Femur (tissue), 1 donor: ENCODE results near the gene DDI2.

Experiments used
- DNase-seq: peaks from one replicate; pipeline ENCODE4 v3.0.0-alpha.2; 2017

The DDI2 gene

DNA sequence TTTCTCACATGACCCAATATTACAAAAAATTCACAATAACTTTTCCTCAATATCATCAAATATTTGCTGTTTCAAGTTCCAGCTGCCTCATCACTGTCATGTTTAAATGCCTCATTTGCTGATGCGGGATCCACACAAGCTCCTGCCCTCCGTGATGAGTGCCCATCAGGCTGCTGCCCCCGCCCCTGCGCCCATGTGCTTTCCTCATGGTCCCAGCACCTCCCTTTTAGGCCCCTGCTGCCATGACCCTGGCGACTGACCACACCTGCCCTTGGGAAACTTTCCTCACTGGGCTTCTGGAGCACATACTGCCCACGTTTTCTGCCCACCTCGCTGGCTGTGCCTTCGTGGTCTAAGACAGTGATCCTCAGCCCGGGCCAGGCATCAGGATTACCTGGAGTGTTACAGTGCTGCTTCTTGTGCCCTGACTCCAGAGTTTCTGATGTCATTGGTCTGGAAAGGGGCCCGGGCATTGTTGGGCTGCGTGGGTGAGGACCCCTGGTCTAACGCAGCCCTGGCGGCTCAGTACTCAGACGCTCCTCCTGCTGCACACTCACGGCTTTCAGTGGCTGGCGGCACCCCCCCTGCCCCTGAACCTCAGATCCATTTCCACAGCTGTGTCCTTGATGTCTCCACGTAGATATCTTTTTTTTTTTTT, 87.4 kb downstream of the DDI2 start:
- DNase-seq, result no peak

DNA sequence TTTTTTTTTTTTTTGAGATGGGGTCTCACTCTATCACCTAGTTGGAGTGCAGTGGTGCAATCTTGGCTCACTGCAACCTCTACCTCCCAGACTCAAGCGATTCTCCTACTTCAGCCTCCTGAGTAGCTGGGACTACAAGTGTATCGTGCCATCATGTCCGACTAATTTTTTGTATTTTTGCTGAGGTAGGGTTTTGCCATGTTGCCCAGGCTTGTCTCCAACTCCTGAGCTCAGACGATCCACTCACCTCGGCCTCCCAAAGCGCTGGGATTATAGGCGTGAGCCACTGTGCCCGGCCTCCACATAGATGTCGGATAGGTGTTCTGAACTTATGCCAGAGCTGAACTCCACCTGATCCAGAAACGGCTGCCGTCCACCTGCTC, 87.9 kb downstream of the DDI2 start:
- no peak for DNase-seq

DNA sequence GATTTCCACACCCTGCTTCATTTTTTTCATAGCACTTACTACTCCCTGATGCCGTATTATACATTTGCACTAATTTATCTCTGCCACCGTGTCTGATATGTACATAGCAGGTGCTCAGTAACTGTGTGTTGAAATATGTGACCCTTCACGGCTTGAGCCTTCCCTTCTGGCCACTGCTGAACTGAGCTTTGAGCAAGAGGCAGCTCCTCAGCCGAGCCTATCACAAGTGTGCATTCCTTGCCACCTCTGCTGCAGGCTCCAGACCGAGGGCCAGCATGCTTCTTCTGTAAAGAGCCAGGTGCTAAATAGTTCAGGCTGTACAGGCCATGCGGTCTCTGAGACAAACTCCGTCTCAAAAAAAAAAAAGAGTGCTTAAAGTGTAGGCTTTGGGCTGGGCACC, 89.5 kb downstream of the DDI2 start:
- DNase-seq, result no peak

DNA sequence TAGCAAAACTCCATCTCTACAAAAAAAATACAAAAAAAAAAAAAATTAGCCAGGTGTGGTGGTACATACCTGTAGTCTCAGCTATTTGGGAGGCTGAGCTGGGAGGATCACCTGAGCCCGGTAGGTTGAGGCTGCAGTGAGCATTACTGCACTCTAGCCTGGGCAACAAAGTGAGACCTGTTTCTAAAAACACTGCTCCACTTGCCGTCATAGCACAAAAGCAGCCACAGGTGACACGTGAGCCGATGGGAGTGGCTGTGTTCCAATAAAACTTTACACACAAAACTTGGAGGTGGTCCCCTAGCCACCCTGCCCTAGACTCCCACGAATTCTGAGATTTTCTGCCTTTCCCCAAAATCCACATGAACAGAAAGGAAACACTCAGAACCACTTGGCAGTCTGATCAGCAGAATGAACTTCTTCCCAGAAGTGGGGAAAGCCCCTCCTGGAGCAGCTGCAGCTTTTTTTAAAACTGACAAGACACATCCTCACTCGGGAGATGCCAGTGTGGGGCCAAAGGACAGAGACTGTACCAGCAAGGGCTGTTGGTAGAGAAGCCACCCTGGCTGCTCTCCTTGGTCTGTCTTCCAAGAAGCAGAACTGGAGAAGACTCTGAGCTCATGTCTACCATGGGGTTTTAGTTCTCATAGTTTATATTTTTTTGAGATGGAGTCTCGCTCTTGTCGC, 90.1 kb downstream of the DDI2 start:
- DNase-seq, result no peak

DNA sequence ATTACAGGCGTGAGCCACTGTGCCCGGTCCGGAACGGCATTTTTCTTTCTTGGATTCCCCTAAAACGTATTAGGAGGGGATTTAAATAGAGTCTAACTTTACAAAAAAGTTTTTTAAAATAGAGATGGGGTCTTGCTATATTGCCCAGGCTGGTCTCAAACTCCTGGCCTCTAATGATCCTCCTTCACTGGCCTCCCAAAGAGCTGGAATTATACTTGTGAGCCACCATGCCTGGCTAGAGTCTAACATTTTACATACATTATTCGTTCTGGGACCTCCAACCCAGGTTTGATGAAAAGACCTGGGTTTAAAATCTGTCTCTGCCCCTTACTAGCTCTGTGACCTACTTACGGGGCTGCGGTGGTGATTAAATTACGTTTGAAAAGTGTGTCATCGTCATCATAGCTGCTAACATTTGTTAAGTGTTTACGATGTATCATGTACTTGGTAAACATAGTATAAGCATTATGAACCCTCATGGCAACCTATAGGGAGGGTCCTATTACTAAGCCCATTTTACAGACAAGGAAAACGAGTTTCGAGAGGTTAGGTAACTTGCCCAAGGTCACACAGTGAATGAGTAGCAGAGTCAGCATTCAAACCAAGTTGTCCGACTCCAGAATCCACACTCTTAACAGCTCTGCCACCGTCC, 91.4 kb downstream of the DDI2 start:
- no peak for DNase-seq

DNA sequence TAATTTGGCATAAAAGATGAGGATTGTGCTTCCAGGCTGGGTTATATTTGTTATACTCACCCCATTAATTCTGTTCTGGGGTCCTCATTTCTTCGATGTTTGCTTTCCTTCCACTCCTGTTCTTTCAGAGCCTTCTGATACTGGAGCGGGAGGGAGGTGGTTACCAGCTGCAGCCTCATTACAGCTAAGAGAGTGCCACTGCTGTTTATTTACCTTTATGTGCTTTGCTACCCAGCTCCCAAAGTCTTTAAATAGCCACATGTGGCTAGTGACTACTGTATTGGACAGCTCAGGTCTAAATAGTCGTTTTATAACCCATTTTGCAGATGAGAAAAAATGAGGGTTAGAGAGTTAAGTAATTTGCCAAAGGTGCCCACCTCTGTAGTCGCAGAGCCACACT, 92.0 kb downstream of the DDI2 start:
- no peak for DNase-seq

DNA sequence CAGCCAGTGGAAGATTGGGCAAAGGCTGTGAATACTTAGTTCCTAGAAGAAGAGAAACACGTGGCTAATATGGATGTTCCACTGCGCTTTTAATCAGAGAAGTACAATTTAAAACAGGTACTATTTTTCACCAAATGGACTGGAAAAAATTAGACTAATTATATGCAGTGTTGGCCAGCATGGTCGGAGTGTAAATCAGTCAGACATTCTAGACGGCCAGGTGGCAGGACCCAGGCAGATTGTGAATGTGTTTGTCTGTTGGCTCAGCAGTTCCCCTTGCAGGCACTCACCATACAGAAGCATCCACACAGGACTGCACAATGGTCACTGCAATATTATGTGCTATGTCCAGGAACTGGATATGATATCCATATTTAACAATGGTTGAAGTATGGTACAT, 94.9 kb downstream of the DDI2 start:
- DNase-seq, result no peak

DNA sequence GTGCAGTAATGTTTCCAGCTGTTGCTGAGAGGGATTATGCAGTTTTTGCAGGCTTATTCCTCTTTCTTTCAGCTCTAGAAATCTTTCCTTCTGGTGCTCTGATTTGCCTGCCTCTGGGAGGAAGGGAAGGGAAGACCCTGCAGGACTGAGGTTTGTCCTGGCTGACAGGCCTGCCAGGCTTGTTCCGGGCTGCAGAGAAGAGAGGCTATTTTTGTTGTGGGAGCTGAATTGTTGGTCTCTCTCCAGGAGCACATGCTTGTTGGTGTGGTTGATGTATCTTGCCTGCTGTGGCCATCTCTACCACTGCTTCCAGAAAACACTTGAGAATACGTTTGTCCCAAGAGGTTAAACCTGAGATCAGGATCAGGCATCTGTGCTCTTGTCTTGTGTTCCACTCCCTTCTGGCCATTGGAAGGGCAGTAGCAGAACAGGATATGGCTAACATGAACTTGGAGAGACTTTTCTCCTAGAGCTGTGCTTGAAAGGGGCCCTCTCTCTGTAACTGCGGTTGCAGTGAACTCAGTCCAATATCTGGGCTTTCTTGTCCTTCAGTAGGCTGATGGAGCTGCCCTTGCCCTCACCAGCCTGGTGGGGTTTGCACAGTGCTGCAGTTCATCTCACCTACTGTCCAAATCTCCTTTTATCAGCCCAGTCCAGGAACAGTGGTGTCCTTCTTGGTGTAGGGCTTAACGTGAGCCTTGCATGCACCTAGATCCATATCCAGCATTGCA, 97.3 kb downstream of the DDI2 start:
- DNase-seq, result peak; percentile 74

DNA sequence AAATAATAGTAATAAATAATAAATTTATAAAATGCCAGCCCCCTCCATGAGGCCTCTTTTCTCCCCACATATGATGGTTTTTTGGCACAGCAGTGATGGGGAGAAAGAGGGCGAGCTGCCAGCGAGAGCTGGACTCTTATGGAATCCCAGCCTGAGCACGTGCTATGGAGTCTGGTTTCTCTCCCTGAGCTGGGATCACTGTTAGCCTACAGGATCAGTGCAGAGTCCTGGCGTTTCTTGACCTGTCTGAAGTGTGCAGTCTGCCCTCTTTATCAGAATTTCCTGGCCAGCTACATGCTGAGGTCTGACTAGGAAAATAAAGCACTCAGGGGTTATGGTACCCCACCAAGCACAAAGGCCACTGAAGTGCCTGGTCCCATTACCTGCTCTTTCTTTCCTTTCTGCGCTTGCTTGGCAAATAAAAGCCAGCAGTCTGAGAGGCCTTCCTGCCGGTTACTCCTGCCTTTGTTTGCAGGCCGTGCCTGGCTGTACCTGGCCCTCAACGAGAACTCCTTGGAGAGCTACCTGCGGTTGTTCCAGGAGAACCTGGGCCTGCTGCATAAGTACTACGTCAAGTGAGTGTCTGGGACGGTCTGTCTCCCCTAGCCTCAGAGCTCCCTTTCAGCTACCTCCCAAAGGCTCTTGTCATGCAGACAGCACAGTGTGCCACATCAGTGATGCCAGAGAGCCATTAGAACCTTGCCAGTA, 100.3 kb downstream of the DDI2 start:
- DNase-seq, result peak; percentile 30

DNA sequence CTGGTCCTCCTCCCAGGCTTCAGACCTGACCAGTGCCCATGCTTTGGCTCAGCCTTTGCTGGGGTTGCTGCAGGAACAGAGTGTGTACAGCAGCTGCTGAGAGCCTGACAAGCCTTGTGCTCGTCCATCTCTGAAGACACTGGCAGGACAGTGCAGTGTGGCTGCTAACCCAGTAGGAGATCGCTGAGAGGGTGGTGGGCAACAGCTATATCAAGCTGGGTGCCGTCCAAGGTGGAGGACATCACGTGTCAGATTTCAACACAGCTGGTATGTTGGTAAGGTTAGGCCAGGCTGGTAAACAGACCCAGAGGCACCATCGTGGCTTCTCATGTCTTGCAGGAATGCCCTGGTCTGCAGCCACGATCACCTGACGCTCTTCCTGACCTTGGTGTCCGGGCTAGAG, 100.9 kb downstream of the DDI2 start:
- DNase-seq, result peak; percentile 33
